AG04449 (cell line): ENCODE measurements around the gene ORM2.

ENCODE experiments used
- CTCF ChIA-PET: fragments of 350-600 bp; formaldehyde crosslinking; extraction: SDS; loops from one replicate; lab custom pipeline; 2021; ENCODE audit warnings: antibody characterized with exemption; lab: Yijun Ruan, JAX
- POLR2A ChIA-PET: fragments of 400-600, 350-600 bp; formaldehyde crosslinking; extraction: SDS; loops from one replicate; lab custom pipeline; 2020; ENCODE audit warnings: antibody characterized with exemption, inconsistent platforms; lab: Yijun Ruan, JAX
- DNase-seq: peaks from one replicate; pipeline ENCODE4 v3.0.0-alpha.2; 2010; ENCODE audit warnings: low read depth, low spot score
- H3K4me3 ChIP-seq: 2 replicates; pipeline ENCODE4 v1.5.1; 2011; ENCODE audit warnings: low read depth, mild to moderate bottlenecking, control low read depth, low read length
- TF ChIP-seq, protein P1 (sequence below): IDR thresholded peaks from one replicate; pipeline ENCODE4 v1.5.1; 2011; ENCODE audit warnings: mild to moderate bottlenecking, moderate library complexity, low read length, control low read depth, inconsistent platforms; ENCODE audit not compliant: insufficient read depth; ENCODE audit errors: missing control alignments

ORM2 gene

DNA sequence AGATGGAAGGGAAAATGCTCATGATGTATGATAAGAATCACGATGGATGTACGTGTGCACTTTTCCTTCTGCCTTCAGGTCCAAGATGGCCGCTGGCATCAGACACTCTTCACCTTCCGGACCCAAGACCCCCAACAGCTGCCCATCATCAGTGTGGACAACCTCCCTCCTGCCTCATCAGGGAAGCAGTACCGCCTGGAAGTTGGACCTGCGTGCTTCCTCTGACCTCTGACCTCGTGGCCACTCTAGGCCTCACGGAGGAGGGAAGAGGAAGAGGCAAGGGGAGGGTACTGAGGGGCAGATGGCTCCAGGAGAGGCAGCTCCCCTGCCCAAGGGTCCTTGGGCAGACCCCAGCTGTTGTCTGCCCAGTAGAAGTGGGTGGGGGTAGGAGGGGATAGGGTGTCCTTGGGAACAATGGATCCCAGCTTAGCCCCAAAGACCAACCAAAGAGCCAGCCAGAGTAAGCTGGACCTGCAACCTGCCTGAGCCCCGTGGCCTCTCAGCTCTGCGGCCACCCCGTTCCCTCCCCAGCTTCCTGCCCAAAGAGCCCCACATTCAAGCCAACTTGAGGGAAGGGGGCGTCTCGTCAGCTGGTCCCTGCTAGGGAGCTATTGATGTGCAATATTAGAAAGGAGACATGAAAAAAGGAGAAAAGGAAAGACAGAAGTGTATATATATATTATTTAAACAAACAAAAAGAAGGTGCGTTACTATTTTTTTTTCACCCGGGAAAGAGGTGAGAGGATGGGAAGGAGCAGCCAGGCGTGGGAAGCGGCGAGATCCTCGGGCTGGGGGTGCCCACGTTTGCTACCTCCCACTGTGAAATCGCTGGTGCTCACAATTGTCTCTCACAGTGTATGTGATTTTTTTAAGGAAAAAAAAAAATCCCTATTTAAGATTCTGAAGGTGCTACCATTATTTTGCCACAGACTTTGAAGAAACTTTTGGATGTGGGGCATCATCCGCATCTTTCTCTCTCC is 18.9 kb upstream of the ORM2 start:
- TF ChIP-seq, protein P1, sequence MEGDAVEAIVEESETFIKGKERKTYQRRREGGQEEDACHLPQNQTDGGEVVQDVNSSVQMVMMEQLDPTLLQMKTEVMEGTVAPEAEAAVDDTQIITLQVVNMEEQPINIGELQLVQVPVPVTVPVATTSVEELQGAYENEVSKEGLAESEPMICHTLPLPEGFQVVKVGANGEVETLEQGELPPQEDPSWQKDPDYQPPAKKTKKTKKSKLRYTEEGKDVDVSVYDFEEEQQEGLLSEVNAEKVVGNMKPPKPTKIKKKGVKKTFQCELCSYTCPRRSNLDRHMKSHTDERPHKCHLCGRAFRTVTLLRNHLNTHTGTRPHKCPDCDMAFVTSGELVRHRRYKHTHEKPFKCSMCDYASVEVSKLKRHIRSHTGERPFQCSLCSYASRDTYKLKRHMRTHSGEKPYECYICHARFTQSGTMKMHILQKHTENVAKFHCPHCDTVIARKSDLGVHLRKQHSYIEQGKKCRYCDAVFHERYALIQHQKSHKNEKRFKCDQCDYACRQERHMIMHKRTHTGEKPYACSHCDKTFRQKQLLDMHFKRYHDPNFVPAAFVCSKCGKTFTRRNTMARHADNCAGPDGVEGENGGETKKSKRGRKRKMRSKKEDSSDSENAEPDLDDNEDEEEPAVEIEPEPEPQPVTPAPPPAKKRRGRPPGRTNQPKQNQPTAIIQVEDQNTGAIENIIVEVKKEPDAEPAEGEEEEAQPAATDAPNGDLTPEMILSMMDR, result no peak
- no peak overlapping the region for H3K4me3 ChIP-seq
- no peak for DNase-seq
- ChIA-PET POLR2A (no interaction called here), CTCF (interaction anchor here (0.8 to 1.5 kb wide), 4 partner anchors 10 to 253 kb away, joined by 3 to 4 read pairs (median 3); no protein-coding TSS in a partner anchor)

DNA sequence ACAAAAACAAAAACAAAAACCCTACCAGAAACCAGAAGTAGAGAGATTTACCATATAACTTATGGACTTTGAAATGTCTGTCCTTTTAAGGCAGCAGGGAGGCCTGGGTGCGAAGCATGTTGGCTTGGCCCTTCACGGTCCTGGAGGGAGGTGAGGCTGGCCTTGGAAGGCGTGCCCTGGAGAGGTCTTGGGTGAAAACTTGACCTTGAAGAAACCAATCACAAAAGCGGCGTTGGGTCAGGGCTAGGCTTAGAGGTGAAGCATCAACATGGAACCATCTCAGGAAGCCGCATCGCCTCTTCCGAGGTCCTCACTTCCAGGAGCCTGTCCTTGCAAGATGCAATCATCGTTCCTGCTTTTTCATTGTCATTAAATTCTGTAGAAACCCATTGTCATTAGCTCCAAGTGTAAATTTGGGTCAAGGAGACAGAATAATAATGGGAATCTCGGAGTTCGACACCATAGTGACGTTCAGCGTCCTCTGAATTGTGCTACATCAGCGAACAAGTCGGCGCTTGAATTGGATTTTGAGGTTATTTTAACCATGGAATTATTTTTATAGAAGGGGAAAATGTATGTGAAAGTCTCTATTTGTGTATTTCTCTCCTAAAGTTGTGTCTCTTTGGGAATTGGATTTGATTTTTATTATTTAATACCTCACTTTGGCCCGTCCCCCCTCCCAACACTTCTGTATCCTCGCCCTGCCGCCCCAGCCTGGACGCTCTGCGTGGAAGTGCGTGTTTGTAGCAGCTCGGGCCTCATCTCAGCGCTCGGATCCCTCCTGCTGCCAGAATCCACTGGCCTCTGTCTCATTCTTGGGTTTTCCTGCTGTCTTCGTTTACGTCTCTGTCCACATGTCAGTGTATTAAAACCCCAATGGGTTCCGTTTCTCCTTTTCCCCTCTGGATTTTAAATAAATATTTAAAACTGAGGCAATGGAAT is 17.8 kb upstream of the ORM2 start:
- TF ChIP-seq, protein P1, result no peak
- H3K4me3 ChIP-seq, result no peak overlapping the region
- ChIA-PET CTCF (interaction anchor here (1.0 kb wide), 1 partner anchor 205 kb away, joined by 3 read pairs; no protein-coding TSS in a partner anchor), POLR2A (no interaction called here)
- DNase-seq, result no peak

DNA sequence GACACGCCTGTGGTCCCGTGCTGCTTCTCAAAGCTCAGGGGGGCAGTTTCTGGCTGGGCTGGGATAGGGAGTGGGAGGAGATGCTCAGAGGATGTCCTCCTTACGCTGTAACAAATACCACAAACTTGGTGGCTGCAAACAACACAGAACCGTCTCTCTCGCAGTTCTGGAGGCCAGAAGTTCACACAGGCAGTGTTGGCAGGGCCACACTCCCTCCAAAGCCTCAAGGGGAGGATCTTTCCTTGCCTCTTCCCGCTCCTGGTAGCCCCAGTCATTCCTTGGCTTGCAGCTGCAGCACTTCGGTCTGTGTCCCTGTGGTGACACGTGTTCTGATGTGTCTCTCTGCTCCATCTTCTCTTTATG is 17.2 kb upstream of the ORM2 start:
- ChIA-PET POLR2A (no interaction called here), CTCF (no interaction called here)
- no peak for DNase-seq
- TF ChIP-seq, protein P1, result no peak
- no peak overlapping the region for H3K4me3 ChIP-seq

DNA sequence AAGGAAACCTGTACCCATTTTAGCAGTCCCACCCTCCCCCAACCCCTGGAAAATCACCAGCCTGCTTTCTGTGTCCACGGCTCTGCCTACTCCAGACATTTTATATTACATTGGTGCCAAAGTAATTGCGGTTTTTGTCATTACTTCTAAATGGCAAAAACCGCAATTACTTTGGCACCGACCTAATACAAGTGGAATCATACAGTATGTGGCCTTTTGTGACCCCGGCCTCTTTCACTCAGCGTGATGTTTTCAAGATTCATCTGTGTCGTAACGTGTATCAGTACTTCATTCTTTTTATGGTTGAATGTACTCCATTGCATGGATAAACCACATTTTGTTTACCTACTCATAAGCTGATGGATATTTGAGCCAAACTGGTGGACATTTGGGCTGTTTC is 16.5 kb upstream of the ORM2 start:
- TF ChIP-seq, protein P1, result no peak
- POLR2A ChIA-PET, result no interaction called here
- CTCF ChIA-PET, result interaction anchor here (0.8 to 1.3 kb wide), 3 partner anchors 26 to 231 kb away, joined by 4 to 6 read pairs (median 5); no protein-coding TSS in a partner anchor
- H3K4me3 ChIP-seq, result no peak overlapping the region
- DNase-seq, result no peak

DNA sequence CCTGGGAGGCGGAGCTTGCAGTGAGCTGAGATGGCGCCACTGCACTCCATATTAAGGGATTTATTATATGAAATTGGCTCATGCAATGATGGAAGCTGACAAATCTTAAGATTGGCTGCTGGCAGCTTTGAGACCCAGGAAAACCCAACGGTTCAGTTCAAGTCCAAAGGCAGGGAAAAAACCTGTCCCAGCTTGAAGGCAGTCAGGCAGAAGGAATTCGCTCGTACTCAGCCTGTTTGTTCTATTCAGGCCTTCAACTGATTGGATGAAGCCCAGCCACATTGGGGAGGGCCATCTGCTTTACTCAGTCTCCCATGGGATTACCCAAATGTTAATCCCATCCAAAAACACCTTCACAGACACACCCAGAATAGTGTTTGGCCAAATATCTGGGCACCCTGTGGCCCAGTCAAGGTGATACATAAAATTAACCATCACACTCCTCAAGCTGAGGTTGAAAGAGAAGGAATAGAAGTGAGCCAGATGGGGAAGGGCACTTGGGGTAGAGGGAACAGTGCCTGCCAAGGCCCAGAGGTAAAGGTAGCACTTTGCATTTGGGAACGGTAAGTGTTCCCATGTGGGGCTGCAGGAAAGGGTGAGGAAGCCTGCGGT is 15.3 kb upstream of the ORM2 start:
- H3K4me3 ChIP-seq, result no peak overlapping the region
- no peak for DNase-seq
- CTCF ChIA-PET, result interaction anchor here (1.0 to 3.1 kb wide), 5 partner anchors 25 to 232 kb away, joined by 3 to 15 read pairs (median 4); no protein-coding TSS in a partner anchor
- TF ChIP-seq, protein P1, result no peak
- POLR2A ChIA-PET, result no interaction called here
